DMS153 treated with DMSO at 0.1 percent for 48 hours (cell line): Measurements from ENCODE around the gene MB.
A peak's percentile ranks its signal among the peaks of the same experiment; 100 is the strongest.

ENCODE experiments used
- DNase-seq: peaks from one replicate; lab custom pipeline; 2025; ENCODE audit not compliant: unreplicated experiment; lab: John Stamatoyannopoulos, UW

The MB gene

DNA sequence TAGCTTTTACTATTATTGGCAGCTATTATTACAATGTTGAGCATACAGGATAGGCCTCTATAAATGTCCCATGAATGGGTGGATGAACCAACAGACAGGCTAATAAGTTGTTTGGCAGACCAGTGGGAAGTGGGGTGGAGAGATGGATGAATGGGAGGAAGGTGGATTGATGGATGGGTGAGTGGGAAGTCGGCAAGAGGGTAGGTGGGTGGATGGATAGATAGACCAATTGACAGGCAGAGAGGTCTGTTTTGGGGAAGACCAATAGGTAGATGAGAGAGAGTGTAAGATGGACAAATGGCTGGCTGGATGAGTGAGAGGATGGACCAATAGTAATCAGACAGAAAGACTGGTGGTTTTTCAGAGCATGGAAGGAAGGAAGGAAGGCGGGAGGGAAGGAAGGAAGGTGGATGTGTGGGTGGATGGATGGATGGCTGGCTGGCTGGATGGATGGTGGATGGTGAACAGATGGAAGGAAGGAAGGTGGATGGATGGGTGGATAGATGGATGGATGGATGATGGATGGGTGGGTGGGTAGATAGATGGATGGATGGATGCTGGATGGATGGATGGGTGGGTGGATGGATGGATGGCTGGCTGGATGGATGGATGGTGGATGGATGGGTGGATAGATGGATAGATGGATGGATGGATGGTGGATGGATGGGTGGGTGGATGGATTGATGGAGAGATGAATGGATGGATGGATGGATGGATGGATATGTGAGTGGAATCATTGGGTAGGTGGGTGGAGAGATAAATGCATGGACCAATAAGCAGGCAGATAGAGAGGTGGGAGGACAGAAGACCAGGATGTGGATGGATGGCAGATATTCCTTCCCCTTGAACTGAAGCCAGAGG, 39.1 kb downstream of the MB start:
- no peak for DNase-seq

DNA sequence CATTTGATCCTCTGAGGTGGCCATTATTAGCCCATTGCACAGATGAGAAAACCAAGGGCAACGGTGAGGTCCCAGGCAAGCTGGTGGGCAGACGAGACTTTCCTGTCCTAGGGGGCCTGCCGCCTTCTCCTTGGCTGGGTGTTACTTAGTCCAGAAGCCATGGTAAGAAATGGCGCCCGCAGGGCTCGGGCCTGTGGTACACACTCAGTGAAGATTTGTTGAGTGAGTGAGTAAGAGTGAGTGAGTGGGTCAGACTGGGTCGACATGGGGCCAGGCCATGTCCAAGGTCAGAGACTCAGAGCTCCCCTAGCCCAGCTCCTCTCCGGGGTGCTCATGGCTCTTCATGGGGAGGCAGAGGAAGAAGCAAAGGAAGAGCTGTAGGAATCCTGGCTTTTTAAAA, 40.5 kb downstream of the MB start:
- DNase-seq, result no peak

DNA sequence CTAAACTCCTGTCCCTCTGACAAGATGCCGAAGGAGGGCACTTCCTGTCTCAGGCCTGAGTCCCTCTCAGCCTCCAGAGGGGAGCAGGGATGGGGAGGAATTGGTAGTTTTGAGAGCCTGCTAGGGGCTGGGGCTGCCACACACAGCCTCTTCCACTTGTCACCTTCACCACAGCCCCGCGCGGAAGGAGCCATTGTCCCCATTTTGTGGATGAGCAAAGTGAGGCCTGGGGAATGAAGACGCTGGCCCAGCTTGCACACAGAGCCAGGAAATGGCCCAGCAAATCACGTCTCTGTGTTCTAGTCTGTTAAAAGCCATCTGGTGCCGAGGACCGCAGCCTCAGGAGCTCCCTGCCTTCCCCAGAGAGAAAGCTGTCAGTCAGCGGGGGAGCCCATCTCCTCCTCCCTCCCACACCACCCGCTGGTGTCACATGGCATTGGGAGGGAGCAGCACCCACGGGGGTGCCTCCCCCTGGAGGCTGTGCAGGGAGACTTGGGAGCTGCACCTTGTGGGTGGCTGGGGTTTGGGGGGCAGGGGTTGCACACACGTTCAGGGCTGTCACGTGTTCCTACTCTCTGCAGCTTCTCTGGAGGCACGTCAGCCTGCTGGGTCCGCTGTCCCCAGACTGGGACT, 41.9 kb downstream of the MB start:
- DNase-seq, result no peak

DNA sequence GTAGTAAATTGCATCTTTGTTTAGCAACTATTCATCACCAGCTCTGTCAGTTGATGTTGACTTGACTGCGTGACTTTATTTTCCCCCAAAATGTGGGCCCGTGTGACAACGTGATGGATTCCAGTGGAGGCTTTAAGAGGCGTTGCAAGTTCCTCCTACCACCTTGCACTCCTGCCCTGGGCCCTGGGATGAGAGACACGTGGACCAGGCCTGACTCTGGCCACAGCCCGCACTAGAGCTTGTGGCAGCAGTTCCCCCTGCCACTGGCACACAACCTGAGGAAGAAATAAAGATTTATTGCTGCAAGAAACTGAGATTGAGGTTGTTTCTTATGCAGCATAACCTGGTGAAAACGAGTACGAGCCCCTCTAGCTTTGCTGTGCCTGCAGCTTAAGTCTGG, 44.6 kb downstream of the MB start:
- DNase-seq, result no peak

DNA sequence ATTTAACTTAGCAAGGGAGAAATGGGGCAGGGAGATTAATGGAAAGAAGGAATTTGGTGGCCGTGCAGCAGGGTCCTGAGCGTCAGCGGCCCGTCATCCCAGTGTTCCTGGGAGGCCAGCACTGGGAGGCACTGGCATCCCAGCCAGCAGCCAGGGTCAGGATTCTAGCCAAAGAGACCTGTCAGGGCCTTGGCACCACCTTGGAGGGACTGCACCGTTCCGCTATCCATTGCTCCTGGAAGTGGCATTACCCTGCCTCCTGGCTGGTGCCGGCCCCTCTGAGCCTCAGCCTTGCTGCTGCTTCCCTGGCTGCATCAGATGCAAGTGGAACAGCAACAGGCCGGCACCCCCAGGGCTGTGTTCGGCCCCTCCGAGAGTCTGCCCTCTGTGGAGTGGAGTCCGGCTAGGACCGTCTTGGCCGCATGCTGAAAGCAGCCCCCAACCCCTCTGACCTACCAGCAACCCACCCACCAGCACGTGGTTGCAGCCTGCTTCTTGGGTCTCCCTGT, 46.4 kb downstream of the MB start:
- DNase-seq, result no peak

DNA sequence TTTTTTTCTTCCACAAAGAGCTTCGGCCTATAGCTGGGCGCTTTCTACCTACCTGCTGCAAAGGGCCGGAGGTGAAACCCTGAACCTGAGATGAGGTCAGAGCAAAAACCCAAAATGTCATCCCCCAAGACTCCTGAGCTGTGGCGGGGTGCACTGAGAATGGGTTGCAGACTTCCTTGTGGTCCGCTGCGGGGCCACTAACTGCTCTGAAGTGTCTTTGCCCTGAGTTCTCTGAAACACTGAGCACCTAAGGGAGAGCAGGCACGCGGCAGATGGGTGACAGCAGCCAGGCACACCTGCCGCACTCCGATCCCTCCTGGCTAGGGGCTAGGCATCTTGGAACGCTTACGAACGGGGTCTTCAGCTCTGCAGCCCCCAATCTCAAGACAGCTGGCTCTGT, 47.2 kb downstream of the MB start:
- no peak for DNase-seq

DNA sequence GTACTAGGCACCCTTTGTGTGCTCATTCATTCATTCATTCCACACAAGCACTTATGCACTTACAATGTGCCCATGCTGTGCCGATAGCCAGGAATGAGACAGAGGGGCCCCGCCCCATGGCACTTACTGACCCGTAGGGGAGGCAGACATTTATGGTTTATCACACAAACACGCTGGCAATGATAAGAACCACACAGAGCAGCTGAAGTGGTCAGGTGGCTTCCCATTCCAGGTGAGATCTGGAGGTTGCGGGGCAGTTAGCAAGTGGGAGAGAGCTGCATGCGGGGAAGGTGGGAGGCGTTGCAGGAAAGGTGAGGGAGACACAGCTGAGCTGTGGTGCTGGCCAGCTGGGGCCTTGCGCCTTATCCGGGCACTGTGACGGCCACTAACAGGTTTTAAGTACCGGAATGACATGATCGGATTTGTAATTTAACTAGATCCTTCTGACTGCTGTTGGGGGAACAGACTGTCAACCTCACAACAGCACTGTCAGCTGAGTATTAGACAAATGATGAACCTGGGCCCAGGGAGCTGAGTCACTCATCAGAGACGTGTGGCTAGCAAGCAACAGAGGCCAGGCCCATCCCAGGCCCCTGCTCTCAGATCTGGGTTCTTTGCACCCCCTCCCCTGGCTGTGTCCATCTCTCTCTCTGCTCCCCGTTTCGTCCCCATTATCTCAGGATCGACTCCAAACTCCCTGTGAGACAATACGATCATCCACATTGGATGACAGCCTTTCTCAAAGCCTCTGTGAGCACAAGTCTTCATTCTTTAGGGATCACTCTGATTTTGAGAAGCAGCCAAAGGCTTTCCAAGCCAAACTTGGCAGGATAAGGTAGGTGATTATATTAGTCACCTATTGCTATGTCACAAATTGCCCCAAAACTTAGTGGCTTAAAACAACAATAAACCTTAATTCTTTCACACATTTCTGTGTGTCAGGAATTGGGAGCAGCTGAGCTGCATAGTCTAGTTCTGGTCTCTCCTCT, 48.1 kb downstream of the MB start:
- peak; percentile 19 for DNase-seq

DNA sequence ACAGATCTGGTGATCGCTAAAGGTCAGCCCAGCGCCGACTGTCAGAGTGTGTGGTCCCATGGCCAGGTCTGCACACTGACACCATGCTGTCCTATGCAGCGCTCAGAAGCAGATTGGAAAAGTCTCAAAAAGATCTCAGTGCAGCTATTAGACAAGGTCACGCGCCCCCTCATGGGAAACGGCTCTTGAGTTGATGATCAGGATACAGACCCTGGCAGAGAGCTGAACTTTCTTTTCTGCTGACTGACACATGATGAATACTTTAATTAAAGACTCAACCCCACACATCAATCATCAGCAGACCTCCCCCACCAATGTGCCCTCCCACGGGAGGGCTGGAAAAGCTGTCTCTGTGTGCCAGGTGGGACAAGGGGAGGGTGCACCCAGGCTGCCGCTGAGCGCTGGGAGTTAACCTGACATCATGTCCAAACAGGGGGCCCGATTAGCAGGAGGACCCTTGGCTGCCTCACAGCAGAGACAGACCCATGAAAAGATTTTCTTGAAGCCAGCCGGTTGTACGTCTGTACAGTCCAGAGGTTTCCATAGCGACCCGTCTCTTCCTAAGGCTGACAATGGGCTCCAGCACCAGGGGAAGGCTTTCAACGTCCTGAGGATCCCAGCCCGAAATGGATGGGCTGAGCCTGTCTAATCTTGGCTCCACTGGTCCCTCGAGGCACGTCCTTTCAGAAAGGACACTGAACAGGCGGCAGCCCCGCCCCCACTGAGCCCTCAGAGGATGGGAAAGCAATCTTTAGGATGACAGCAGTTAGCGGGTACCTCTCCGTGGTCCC, 49.6 kb downstream of the MB start:
- DNase-seq, result no peak

DNA sequence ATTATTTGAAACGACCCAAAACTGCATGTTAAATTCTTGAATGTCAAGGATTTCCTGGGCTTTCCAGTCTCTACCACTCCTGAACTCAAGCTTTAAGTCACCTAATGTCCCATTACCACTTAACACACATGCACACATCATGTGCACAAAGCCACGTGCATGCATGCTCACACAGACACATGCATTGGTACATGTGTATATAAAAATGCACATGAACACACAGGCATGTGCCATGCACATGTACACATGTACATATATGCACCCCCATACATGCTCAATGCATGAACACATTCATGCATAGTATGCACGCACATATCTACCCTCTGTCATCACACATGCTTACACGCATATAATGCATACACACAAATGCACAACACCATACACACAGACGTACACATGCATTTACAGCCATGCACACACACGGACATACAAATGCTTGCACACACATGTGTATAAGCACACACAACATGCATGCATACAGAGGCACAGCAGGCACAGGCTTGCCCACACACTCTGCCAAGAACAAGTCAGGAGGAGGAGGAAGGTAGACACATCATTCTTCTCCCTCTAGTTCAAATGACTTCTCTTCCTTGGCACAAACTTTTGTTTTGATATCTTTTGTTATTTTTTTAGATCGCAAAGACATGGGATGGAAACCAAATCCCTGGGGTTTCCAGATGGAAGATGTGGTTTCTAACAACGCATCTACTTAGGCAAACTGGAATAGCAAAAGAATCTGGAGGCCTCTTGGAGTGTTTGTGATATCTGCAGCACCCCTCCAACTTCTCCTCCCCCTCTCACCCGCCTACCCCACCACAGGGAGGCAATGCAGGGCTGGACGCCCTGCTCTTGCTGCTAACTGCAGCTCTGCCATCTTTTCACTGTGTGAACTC, 51.9 kb downstream of the MB start:
- no peak for DNase-seq

DNA sequence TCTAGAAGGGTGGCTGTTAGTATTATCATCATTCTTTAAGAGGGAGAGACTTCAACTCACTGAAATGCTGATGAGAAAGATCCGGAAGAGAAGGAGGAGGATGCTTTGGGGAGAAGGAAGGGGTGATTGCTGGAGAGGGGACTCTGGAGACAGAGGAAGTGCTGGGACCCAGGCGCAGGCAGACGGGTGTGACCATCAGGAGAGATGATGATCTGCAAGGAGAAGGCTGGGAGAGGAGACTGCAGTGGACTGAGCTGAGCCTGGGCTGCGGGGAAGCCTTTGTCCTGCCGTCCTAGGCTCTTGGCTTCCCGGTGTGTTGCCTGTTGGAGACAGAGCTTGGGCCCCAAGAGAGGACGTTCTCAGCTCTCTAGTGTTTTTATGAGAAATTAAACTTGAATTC, 53.9 kb downstream of the MB start:
- no peak for DNase-seq

DNA sequence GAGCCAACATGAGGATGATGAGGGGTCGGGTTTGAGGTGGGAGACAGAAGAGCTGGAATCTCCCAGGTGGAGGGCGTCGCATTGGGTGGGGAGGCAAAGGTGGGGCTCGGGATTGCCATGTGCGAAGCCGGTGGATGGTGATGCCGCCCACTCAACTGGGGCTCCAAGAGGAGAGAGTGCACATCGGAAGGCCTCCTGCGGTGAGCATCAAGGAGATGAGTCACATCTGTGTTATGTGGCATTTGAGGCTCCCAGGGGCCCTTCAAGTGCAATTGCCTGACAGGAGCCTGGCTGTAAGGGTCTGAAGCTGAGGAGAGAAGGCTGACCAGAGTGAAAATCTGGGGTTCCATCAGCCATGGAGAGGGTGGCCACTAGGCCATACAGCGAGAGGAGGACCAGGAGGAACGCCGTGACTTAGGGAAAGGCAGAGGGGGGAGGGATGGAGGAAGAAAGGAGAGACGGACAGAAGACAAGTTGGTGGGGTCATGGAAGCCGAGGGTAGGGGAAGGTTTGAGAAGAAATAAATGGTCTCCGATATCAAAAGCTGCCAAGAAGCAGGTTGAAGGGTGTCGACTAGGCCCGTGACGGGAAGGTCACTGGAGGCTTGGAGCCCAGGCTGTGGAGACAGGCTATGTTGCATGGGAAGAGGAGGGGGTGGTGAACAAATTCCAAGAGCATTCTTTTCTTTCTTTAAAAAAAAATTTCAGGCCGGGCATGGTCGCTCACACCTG, 55.2 kb downstream of the MB start:
- no peak for DNase-seq

DNA sequence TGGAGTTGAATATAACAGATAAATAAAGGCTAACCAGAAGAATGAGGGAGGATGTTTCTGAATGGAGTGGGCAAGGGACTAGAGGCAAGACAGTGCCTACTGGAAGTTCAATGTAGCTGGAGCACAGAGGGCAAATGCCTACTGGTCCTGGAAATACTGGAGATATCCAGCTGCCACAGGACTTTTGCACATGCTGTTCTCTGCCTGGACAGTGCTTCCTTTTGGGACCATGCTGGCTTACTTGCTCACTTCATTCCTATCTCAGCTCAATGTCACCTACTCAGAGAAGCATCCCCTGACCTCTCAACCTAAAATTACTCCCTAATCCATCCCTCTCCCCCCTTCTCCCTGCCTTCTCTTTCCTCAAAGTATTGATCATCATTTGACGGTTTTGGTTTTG, 56.3 kb downstream of the MB start:
- DNase-seq, result no peak

DNA sequence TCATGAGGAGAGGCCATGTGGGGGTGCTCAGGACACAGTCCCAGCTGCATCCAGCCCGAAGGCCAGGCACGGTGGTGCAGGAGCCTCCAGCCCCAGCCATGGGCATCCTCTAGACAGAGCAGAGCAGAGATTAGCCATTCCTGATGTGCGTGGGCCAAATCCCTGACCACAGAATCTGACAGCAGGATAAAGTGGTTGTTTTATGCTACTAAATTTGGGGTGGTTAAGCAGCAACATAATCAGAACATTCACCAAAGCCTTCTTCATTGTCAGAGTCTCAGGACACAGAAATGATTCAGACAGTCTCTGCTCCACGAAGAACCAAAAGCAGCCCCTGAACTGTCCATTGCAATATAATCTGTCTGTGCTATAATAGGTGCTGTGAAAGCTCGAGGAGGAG, 56.8 kb downstream of the MB start:
- no peak for DNase-seq

DNA sequence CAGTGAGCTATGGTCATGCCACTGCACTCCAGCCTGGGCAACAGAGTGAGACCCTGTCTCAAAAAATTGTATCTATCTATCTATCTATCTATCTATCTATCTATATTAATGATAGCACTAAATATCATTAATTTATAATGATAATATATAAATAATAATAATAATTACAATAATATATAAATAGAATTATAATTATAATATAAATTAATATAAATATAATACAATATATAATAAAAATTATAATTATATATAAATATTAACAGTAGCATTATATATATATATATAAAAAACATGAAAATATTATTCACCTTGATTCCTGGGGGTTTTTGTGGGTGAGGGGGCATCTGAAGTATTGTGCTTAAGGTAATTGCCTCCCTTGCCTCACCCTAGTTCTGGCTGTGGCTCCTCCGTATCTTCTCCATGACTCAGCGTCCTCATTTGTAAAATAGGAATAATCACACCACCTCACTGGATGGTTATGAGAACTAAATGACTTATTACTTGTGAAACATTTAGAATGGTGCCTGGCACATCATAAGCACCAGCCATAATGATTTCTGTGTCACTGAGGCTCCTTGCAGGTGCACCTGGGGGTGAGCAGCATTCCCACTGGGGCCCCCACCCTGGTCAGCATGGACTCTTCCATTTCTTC, 57.6 kb downstream of the MB start:
- DNase-seq, result no peak

DNA sequence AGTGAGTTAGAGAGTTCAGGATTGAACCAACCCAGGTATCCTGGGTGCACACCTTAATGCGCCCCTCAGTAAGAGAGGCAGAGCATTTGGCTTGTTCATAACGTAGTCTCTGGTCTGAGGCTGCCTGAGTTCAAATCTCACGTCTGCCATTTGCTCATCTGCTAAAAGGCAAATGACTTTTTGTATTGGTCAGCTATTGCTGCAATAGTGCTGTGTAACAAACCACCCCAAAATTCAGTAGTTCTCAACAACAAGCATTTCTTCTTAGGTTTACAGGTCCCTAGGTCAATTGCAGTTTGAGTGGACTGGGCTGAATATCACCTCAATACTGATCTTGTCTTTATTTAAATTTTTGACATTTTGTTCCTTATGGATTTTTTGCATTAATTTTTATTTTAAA, 58.4 kb downstream of the MB start:
- DNase-seq, result no peak

DNA sequence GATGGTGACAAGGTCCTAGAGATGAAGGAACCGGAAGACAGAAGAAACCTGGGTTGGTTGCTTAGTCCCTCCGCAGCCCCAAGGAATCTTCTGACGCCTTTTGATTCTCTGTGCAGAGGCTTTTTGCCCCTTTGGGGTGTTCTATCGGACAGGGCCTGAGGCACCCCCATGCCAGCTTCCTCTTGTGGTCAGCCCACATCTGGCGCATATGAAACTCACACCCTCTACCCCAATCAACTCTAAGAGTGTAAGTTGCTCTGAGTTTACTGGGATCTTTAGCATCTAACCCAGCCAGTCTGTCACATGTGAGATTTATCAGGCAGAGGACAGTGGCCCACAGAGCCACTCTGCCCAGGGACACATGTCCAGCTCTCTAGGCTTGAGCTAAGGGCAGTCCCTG, 59.1 kb downstream of the MB start:
- no peak for DNase-seq
